Prostate gland (tissue), 2 donors: ENCODE results near the gene G6PC3.

Experiments
- CTCF ChIP-seq, 4 experiments: fragments of 200-600 bp in 2 of 4; fragments of 450-650 bp in 2 of 4; sonication (generic) in 2 of 4; IDR thresholded peaks; 1 replicate in 3 of 4; 2 replicates in 1 of 4; pipeline ENCODE4 v1.5.1; 2016 to 2019; ENCODE audit warnings: antibody characterized with exemption in 4 of 4, mild to moderate bottlenecking in 2 of 4, moderate library complexity in 2 of 4
- POLR2A ChIP-seq: fragments of 450-650 bp; IDR thresholded peaks from one replicate; pipeline ENCODE4 v1.6.1; 2016; ENCODE audit warnings: antibody characterized with exemption, mild to moderate bottlenecking
- POLR2AphosphoS5 ChIP-seq: sonication (generic); formaldehyde crosslinking; IDR thresholded peaks from one replicate; pipeline ENCODE4 v1.6.1; 2017; ENCODE audit warnings: antibody characterized with exemption

- TF ChIP-seq CTCF (IDR thresholded peaks at IDR 0.05), result no peak
- TF ChIP-seq POLR2AphosphoS5, result no peak
- no peak for TF ChIP-seq POLR2A
Measured at GRCh38 chr17:44086364-44087311, 16.1 kb downstream of the G6PC3 start.
